Esophagus squamous epithelium (tissue), 4 donors: Measurements from ENCODE around the gene UGT1A5.

Experiments
- POLR2A ChIP-seq, 4 donors: fragments of 450-650 bp; IDR thresholded peaks; one replicate each; pipeline ENCODE4 v1.6.1; 2017; ENCODE audit warnings: antibody characterized with exemption in 4 of 4, mild to moderate bottlenecking in 4 of 4, moderate library complexity in 3 of 4
- TF ChIP-seq, protein P1 (sequence below), 6 experiments: fragments of 450-650 bp in 4 of 6; fragments of 200-600 bp in 2 of 6; sonication (generic) in 2 of 6; IDR thresholded peaks; one replicate each; pipeline ENCODE4 v1.5.1; 2016 to 2019; ENCODE audit warnings: antibody characterized with exemption in 6 of 6, mild to moderate bottlenecking in 4 of 6, moderate library complexity in 4 of 6

DNA sequence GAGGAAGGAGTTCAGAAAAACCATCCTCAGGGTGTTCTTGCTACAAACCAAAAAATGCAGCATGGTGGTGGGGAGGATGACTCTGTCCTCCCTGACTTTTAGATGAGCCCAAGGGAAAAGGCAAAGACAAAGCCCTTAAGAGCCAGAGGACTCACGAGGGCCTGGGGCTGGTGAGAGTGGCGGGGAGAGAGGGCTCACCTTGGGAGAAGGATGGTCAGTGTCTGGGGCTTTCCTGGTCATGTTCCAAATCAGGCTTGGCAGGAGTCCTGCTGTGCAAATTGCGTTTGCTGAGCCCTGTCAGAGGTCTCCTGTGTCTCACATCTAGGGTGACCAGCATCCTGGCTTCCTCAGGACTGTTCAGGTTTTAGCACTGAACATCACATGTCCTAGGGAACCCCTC is 52.1 kb downstream of the UGT1A5 start:
- TF ChIP-seq, protein P1, sequence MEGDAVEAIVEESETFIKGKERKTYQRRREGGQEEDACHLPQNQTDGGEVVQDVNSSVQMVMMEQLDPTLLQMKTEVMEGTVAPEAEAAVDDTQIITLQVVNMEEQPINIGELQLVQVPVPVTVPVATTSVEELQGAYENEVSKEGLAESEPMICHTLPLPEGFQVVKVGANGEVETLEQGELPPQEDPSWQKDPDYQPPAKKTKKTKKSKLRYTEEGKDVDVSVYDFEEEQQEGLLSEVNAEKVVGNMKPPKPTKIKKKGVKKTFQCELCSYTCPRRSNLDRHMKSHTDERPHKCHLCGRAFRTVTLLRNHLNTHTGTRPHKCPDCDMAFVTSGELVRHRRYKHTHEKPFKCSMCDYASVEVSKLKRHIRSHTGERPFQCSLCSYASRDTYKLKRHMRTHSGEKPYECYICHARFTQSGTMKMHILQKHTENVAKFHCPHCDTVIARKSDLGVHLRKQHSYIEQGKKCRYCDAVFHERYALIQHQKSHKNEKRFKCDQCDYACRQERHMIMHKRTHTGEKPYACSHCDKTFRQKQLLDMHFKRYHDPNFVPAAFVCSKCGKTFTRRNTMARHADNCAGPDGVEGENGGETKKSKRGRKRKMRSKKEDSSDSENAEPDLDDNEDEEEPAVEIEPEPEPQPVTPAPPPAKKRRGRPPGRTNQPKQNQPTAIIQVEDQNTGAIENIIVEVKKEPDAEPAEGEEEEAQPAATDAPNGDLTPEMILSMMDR (IDR thresholded peaks at IDR 0.05) = no peak
- no peak for TF ChIP-seq POLR2A (IDR thresholded peaks at IDR 0.05)
